Fibroblast of villous mesenchyme (primary cell): ENCODE results near the gene KLF1. TPM values are rescaled to one million over a fixed set of nuclear protein-coding genes. Genes with fewer than 3 reads are reported as not detected.

Source experiments
- DNase-seq: peaks from one replicate; pipeline ENCODE4 v3.0.0-alpha.2; 2010; ENCODE audit warnings: low read depth
- H3K4me3 ChIP-seq: 2 replicates; pipeline ENCODE4 v1.5.1; 2011; ENCODE audit warnings: low read depth, mild to moderate bottlenecking, low read length
- CTCF ChIP-seq: IDR thresholded peaks from 2 replicates; pipeline ENCODE4 v1.5.1; 2012; ENCODE audit warnings: low read depth, mild to moderate bottlenecking, low read length; ENCODE audit not compliant: insufficient read depth
- total RNA-seq: library from RNA; depleted of rRNA; stranded (reverse); fragments of >200 nt; gene quantifications from 2 replicates; pipeline ENCODE4 v1.2.3, GENCODE V29; 2012

Gene KLF1
- total RNA-seq, 1 donor, result not detected

- TF ChIP-seq CTCF, result no peak
- no peak overlapping the region for H3K4me3 ChIP-seq
- DNase-seq, result no peak
Measured at GRCh38 chr19:12884627-12884925, 2.4 kb downstream of the KLF1 start.

GRCh38 chr19:12884202-12884601 lies 2.8 kb downstream of the KLF1 start:
- H3K4me3 ChIP-seq, result no peak overlapping the region
- no peak for TF ChIP-seq CTCF
- DNase-seq, result no peak

- no peak overlapping the region for H3K4me3 ChIP-seq
- TF ChIP-seq CTCF, result no peak
- DNase-seq, result no peak
Measured at GRCh38 chr19:12882589-12882988, 4.4 kb downstream of the KLF1 start.

- DNase-seq, result peak; percentile 94
- TF ChIP-seq CTCF, result no peak
- peak within 1 kb of the TSS; percentile 76 for H3K4me3 ChIP-seq
Measured at GRCh38 chr19:12881172-12881808, 5.7 kb downstream of the KLF1 start, which contains the start of gene DNASE2. TSS of gene DNASE2 (minus strand) at chr19:12881449. CDS start at chr19:12881375, 74 bp downstream.

GRCh38 chr19:12880551-12881171 lies 6.3 kb downstream of the KLF1 start:
- peak; percentile 28 for DNase-seq
- H3K4me3 ChIP-seq, result peak overlapping the region; percentile 76
- TF ChIP-seq CTCF, result no peak

GRCh38 chr19:12875086-12875485 lies 11.9 kb downstream of the KLF1 start:
- no peak overlapping the region for H3K4me3 ChIP-seq
- TF ChIP-seq CTCF, result no peak
- DNase-seq, result no peak
